Osteocyte (in vitro differentiated cells): ENCODE measurements around the gene CD93. TPM values are rescaled to one million over a fixed set of nuclear protein-coding genes. Genes with fewer than 3 reads are reported as not detected.

ENCODE experiments used
- DNase-seq: peaks from one replicate; pipeline ENCODE4 v3.0.0; 2021; ENCODE audit warnings: mixed read lengths; ENCODE audit not compliant: unreplicated experiment; ENCODE audit errors: extremely low spot score
- H3K27ac Mint-ChIP-seq: one replicate; pipeline ENCODE4 v1.8.0; 2021; ENCODE audit warnings: mild to moderate bottlenecking, mixed read lengths; ENCODE audit not compliant: unreplicated experiment
- H3K27me3 Mint-ChIP-seq: one replicate; pipeline ENCODE4 v1.8.0; 2021; ENCODE audit warnings: mixed read lengths; ENCODE audit not compliant: unreplicated experiment
- H3K36me3 Mint-ChIP-seq: one replicate; pipeline ENCODE4 v1.8.0; 2021; ENCODE audit warnings: mixed read lengths; ENCODE audit not compliant: unreplicated experiment
- H3K4me1 Mint-ChIP-seq: one replicate; pipeline ENCODE4 v1.8.0; 2021; ENCODE audit warnings: mixed read lengths; ENCODE audit not compliant: unreplicated experiment
- H3K4me3 Mint-ChIP-seq: one replicate; pipeline ENCODE4 v1.8.0; 2021; ENCODE audit warnings: mild to moderate bottlenecking, moderate library complexity, mixed read lengths; ENCODE audit not compliant: unreplicated experiment
- H3K9me3 Mint-ChIP-seq: one replicate; pipeline ENCODE4 v1.8.0; 2021; ENCODE audit warnings: mixed read lengths; ENCODE audit not compliant: unreplicated experiment
- total RNA-seq: library from RNA; stranded (reverse); gene quantifications from 2 replicates; pipeline ENCODE4 v1.2.1, GENCODE V29; 2021
- TF ChIP-seq, protein P1 (sequence below): fragments of 200-600 bp; sonication (generic); IDR thresholded peaks from 2 replicates; pipeline ENCODE4 v1.5.0; 2021; ENCODE audit warnings: antibody characterized with exemption, mild to moderate bottlenecking, moderate library complexity

CD93 gene
- total RNA-seq, 1 donor from 2014 or later, result 0.21 TPM

DNA sequence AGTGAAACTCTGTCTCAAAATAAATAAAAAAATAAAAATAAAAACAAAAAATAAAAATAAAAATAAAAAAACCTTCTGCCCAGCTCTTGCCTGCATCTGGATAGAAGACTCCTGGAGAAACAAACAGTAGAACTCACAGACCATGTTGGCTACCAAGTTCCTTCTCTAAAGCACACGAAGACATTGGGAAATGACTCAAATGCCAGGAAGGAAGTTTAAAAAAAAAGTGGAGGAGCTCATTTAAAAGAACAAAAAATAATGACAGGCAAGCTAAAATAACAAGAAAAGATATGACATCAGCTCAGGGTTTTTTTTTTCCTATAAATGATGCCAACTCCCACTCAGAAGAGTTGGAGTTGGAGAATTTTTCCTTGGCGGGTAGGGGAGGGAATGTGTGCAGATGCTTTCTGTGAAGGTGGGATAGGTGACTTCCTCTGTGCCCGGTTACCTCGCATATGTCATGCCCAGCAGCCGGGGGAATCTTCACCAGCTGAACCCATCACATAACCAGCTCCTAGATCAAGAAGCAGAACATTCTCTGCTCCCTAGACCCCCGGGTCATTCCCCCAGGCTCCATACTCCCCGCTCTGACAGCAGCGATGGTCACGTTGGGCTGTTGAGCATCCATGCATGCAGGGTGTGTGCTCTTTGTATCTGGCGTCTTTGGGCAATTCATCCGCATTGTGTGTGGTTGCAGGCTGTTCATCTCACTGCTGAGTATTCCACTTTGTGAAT lies 17.3 kb upstream of the CD93 start:
- Mint-ChIP-seq H3K4me1 (peaks cover 22% of the 10 kb centered on the region), H3K27me3 (no peaks in the 10 kb centered on the region), H3K36me3 (no peaks in the 10 kb centered on the region), H3K9me3 (no peaks in the 10 kb centered on the region), H3K27ac (no peak overlapping the region), H3K4me3 (no peak overlapping the region)
- TF ChIP-seq, protein P1, sequence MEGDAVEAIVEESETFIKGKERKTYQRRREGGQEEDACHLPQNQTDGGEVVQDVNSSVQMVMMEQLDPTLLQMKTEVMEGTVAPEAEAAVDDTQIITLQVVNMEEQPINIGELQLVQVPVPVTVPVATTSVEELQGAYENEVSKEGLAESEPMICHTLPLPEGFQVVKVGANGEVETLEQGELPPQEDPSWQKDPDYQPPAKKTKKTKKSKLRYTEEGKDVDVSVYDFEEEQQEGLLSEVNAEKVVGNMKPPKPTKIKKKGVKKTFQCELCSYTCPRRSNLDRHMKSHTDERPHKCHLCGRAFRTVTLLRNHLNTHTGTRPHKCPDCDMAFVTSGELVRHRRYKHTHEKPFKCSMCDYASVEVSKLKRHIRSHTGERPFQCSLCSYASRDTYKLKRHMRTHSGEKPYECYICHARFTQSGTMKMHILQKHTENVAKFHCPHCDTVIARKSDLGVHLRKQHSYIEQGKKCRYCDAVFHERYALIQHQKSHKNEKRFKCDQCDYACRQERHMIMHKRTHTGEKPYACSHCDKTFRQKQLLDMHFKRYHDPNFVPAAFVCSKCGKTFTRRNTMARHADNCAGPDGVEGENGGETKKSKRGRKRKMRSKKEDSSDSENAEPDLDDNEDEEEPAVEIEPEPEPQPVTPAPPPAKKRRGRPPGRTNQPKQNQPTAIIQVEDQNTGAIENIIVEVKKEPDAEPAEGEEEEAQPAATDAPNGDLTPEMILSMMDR, result no peak
- no peak for DNase-seq

DNA sequence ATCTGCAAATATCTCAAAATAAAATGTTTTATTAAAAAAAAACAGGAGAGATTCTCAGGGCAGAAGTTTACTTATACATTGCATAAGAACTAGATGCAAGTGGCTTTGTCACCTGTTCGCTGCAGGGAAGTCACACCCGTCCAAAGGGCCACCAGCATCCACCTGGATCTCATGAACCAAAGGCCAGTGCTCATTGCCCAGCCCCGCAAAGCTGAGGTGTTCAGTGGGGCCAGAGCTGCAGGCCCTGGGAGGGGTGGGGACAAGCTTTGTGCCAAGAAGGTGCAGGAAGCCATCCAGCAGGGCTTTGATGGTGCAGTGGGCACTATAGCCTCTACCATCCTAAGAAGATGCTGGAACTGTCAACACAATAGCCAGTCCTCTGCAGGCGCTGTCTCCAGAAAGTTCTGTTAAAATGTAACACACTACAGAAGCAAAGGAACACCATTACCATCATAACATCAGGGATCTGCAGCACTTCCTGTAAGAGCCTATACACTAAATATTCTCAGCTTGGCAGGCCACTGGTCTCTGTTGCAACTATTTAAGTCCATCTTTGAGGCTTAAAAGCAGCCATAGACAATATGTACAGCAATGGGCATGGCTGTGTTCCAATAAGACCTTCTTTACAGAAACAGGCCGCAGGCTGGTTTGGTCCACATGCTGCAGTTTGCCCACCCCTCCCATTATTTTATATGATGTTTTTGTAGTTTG lies 15.7 kb upstream of the CD93 start:
- Mint-ChIP-seq H3K4me3 (no peak overlapping the region), H3K9me3 (no peaks in the 10 kb centered on the region), H3K36me3 (no peaks in the 10 kb centered on the region), H3K4me1 (peaks cover 20% of the 10 kb centered on the region), H3K27me3 (no peaks in the 10 kb centered on the region), H3K27ac (no peak overlapping the region)
- no peak for DNase-seq
- TF ChIP-seq, protein P1, result no peak

DNA sequence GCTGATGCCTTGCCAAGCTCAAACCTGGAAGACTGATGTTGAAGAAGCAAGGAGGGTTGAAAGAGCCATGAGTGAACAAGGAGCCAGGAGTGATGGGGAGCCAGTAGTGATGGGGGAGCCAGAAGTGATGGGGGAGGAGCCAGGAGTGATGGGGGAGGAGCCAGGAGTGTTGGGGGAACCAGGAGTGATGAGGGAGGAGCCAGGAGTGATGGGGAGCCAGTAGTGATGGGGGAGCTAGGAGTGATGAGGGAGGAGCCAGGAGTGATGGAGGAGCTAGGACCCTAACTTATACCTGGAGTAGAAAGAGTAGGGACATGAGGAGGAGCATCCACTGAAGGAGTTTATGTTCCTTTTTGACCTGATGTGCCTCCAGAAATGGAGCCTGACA lies 14.6 kb upstream of the CD93 start:
- TF ChIP-seq, protein P1, result no peak
- no peaks in the 10 kb centered on the region for H3K27me3 Mint-ChIP-seq
- DNase-seq, result no peak

DNA sequence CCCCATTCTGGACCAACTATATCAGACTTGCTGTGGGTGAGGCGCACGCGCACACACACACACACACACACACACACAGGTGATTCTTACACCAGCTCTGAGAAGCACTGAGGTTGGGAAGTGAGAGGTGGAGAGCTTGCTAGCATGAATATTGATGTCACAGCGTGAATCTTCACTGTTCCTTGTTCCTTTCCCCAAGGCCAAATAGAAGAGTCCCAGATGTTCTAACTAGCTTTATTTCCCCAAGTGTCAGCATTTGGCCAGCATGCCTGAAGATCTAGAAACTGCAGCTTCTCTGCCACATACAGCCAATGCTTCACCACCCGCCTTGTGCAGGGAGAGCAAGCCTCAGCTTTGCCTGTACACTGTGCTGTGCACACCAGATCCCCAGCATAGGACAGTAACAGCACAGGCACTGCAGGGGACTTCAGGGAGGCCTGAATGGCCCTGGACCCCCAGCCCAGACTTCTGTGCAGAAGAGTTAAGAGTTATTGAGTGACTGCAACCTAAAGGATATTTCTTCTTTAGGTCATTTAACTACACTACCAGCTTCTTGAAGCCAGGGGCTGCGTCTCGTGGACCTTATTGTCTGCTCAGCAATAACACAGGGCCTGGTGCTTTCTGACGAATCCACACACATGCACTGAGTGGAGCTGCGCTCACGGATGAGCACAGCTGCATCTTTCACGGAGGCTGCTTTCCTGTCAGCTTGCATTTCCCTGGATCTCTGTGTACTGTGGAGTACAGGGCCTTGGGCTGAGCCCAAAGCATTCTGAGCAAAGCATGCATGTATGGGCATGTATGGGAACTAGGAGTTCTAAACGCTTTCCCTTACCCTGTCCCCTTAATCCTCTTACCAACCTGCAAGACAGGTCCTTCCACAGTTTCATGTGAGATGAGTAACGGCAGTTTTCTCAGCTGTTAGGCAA lies 13.9 kb upstream of the CD93 start:
- no peaks in the 10 kb centered on the region for H3K9me3 Mint-ChIP-seq
- H3K27me3 Mint-ChIP-seq, result no peaks in the 10 kb centered on the region

More for the DNA sequence above, 14.6 kb upstream of the CD93 start:
- no peaks in the 10 kb centered on the region for H3K9me3 Mint-ChIP-seq
- peaks cover 9% of the 10 kb centered on the region for H3K4me1 Mint-ChIP-seq
- H3K4me3 Mint-ChIP-seq, result no peak overlapping the region
- no peak overlapping the region for H3K27ac Mint-ChIP-seq
- H3K36me3 Mint-ChIP-seq, result no peaks in the 10 kb centered on the region

More for the DNA sequence above, 13.9 kb upstream of the CD93 start:
- Mint-ChIP-seq H3K27ac (no peak overlapping the region), H3K4me1 (peaks cover 8% of the 10 kb centered on the region), H3K4me3 (no peak overlapping the region), H3K36me3 (no peaks in the 10 kb centered on the region)
- TF ChIP-seq, protein P1, result no peak
- no peak for DNase-seq
